Thoracic aorta (tissue), 2 donors: ENCODE measurements around the gene AMMECR1. TPM values are rescaled to one million over a fixed set of nuclear protein-coding genes. Genes with fewer than 3 reads are reported as not detected.

ENCODE experiments used
- ATAC-seq: fragments of 150-250 bp; one replicate; pipeline ENCODE4 v1.8.0; 2017; ENCODE audit warnings: low read depth; ENCODE audit not compliant: insufficient number of reproducible peaks, low FRiP score
- DNase-seq: peaks from one replicate; pipeline ENCODE4 v3.0.0-alpha.2; 2020; ENCODE audit warnings: low spot score
- H3K27ac ChIP-seq, 2 donors: fragments of 200-600 bp; sonication (generic); 1 replicate in 1 of 2; 2 replicates in 1 of 2; pipeline ENCODE4 v1.5.1; 2016; ENCODE audit warnings: mild to moderate bottlenecking in 2 of 2, moderate library complexity in 2 of 2
- H3K27me3 ChIP-seq: fragments of 200-600 bp; sonication (generic); replicated peaks from 2 replicates; pipeline ENCODE4 v1.6.0; 2016; ENCODE audit warnings: mild to moderate bottlenecking; ENCODE audit not compliant: insufficient read depth
- H3K36me3 ChIP-seq: fragments of 200-600 bp; sonication (generic); one replicate; pipeline ENCODE4 v1.5.1; 2016
- H3K4me1 ChIP-seq, 2 donors: fragments of 200-600 bp; sonication (generic); 1 replicate in 1 of 2; 2 replicates in 1 of 2; pipeline versions ENCODE4 v1.5.1 to v1.6.0; 2016; ENCODE audit warnings: low read depth in 2 of 2, mild to moderate bottlenecking in 1 of 2; ENCODE audit not compliant: control insufficient read depth in 1 of 2
- H3K4me3 ChIP-seq: fragments of 200-600 bp; sonication (generic); 2 replicates; pipeline ENCODE4 v1.5.1; 2016; ENCODE audit warnings: mild to moderate bottlenecking
- H3K9me3 ChIP-seq: fragments of 200-600 bp; sonication (generic); 2 replicates; pipeline ENCODE4 v1.5.1; 2016
- CTCF ChIP-seq: fragments of 200-600 bp; sonication (generic); IDR thresholded peaks from one replicate; pipeline ENCODE4 v1.5.1; 2019; ENCODE audit warnings: antibody characterized with exemption
- total RNA-seq, 2 donors: library from RNA; depleted of rRNA; stranded (reverse); fragments of >200 nt; gene quantifications; one replicate each; pipeline versions ENCODE4 v1.1.0 to v1.2.3, GENCODE V29; 2016

Gene AMMECR1
- total RNA-seq, 2 donors from 2014 or later, result 3.0 to 8.5 TPM

GRCh38 chrX:110161361-110161686 lies 156.6 kb downstream of the AMMECR1 start:
- H3K36me3 ChIP-seq, result no peaks in the 10 kb centered on the region

GRCh38 chrX:110159865-110160264 lies 158.0 kb downstream of the AMMECR1 start:
- H3K4me1 ChIP-seq, result peaks cover 0 to 4% of the 10 kb centered on the region in 2 donors
- no peak overlapping the region for H3K27ac ChIP-seq
- H3K9me3 ChIP-seq, result no peaks in the 10 kb centered on the region
- DNase-seq (no peak), ATAC-seq (no peak)
- no peaks in the 10 kb centered on the region for H3K36me3 ChIP-seq
- H3K4me3 ChIP-seq, result no peak overlapping the region
- TF ChIP-seq CTCF, result no peak
- no peaks in the 10 kb centered on the region for H3K27me3 ChIP-seq

More at GRCh38 chrX:110161361-110161686, 156.6 kb downstream of the AMMECR1 start:
- H3K27ac ChIP-seq, result no peak overlapping the region
- DNase-seq, result no peak
- no peak for ATAC-seq
- H3K9me3 ChIP-seq, result no peaks in the 10 kb centered on the region
- TF ChIP-seq CTCF, result no peak
- H3K4me3 ChIP-seq, result no peak overlapping the region
- peaks cover 0 to 4% of the 10 kb centered on the region in 2 donors for H3K4me1 ChIP-seq
- no peaks in the 10 kb centered on the region for H3K27me3 ChIP-seq

- no peaks in the 10 kb centered on the region for H3K9me3 ChIP-seq
- H3K27me3 ChIP-seq, result no peaks in the 10 kb centered on the region
- DNase-seq (no peak), ATAC-seq (no peak)
- no peak overlapping the region for H3K27ac ChIP-seq
- TF ChIP-seq CTCF, result no peak
- no peak overlapping the region for H3K4me3 ChIP-seq
- no peaks in the 10 kb centered on the region for H3K36me3 ChIP-seq
- H3K4me1 ChIP-seq, result peaks cover 0 to 4% of the 10 kb centered on the region in 2 donors
Measured at GRCh38 chrX:110159235-110159634, 158.7 kb downstream of the AMMECR1 start.

GRCh38 chrX:110157444-110157843 lies 160.4 kb downstream of the AMMECR1 start:
- Histone ChIP-seq H3K4me1 (peaks cover 0 to 4% of the 10 kb centered on the region in 2 donors), H3K36me3 (no peaks in the 10 kb centered on the region), H3K9me3 (no peaks in the 10 kb centered on the region), H3K27me3 (no peaks in the 10 kb centered on the region), H3K4me3 (no peak overlapping the region), H3K27ac (no peak overlapping the region)
- TF ChIP-seq CTCF, result no peak
- ATAC-seq, result no peak
- DNase-seq, result no peak

GRCh38 chrX:110156167-110156754 lies 161.6 kb downstream of the AMMECR1 start:
- H3K27me3 ChIP-seq, result no peaks in the 10 kb centered on the region
- no peak overlapping the region for H3K27ac ChIP-seq
- peak; percentile 39 for TF ChIP-seq CTCF
- H3K4me1 ChIP-seq, result peaks cover 0 to 4% of the 10 kb centered on the region in 2 donors
- no peak for ATAC-seq
- H3K9me3 ChIP-seq, result no peaks in the 10 kb centered on the region
- no peak overlapping the region for H3K4me3 ChIP-seq
- DNase-seq, result no peak
- no peaks in the 10 kb centered on the region for H3K36me3 ChIP-seq
